ENCODE data around the gene MRPL12. TPM values are rescaled to one million over a fixed set of nuclear protein-coding genes. Genes with fewer than 3 reads are reported as not detected.

The MRPL12 gene
- total RNA-seq, 3 donors from 2014 or later (not counting 1 experiment from before 2014, with no cell fraction given): 16.3 to 24.4 (median 17.5) TPM

DNA sequence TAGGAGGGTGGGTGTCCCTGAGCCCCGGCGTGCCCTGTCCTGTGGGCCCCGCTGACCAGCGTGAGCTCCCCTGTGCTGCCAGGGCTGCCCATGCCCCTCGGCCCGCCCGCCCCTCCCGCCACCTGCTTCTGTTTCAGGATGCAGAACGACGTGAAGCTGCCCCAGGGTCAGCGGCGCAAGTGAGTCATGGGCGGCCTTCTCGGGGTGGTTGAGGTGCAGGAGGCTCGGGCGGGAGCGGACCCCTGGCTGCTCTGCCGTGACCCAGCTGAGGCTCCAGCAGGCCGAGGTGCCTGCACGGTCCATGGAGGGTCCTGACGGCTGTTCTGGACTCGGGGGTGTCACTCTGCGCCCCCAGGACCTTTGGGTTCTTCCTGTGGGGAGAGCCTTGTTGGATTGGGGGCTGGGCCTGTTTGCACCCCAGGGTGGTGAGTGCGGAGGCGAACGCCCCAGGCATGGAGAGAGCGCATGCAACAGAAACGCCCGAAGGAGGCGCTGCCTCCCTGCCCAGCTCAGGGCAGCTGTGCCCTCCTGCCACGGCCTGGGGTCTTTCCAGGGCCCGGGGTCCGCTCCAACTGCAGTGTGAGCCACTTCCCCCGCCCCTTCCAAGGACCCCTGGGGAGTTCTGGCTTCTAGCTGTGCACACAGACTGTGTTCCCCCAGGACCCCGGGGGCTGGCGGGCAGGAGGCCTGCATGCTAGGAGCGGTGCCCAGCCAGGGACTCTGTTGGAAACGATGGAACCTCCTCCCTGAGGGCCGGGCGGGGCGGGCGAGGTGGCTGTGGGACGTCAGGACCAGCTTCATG lies 12.9 kb downstream of the MRPL12 start:
- peaks cover 7 to 19% of the 10 kb centered on the region in 2 donors for H3K4me1 Mint-ChIP-seq
- H3K27ac Mint-ChIP-seq: no peak overlapping the region
- Histone ChIP-seq H3K4me1 (ENCODE audit: control insufficient read depth, insufficient read depth, low read length) (peaks cover 18% of the 10 kb centered on the region), H3K27me3 (ENCODE audit: control insufficient read depth, insufficient read depth, low read length) (no peaks in the 10 kb centered on the region), H3K36me3 (ENCODE audit: control insufficient read depth, insufficient read depth, low read length) (no peaks in the 10 kb centered on the region), H3K9me3 (ENCODE audit: control insufficient read depth, insufficient read depth, low read length) (no peaks in the 10 kb centered on the region), H3K4me3 (ENCODE audit: low read length) (no peak overlapping the region), H3K27ac (ENCODE audit: low read length) (no peak overlapping the region)
- H3K4me3 Mint-ChIP-seq: no peak overlapping the region
- no peaks in the 10 kb centered on the region for H3K9me3 Mint-ChIP-seq
- WGBS (ENCODE audit: insufficient coverage): 96% methylated on average over 43 of the region's 43 CpGs
- intact Hi-C loops (cut with micrococcal nuclease): no loop called here
- ATAC-seq (no peak), DNase-seq (peak in 1 of 2 donors; percentile 3)
- H3K36me3 Mint-ChIP-seq: no peaks in the 10 kb centered on the region
- TF ChIP-seq, protein P1, sequence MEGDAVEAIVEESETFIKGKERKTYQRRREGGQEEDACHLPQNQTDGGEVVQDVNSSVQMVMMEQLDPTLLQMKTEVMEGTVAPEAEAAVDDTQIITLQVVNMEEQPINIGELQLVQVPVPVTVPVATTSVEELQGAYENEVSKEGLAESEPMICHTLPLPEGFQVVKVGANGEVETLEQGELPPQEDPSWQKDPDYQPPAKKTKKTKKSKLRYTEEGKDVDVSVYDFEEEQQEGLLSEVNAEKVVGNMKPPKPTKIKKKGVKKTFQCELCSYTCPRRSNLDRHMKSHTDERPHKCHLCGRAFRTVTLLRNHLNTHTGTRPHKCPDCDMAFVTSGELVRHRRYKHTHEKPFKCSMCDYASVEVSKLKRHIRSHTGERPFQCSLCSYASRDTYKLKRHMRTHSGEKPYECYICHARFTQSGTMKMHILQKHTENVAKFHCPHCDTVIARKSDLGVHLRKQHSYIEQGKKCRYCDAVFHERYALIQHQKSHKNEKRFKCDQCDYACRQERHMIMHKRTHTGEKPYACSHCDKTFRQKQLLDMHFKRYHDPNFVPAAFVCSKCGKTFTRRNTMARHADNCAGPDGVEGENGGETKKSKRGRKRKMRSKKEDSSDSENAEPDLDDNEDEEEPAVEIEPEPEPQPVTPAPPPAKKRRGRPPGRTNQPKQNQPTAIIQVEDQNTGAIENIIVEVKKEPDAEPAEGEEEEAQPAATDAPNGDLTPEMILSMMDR (IDR thresholded peaks at IDR 0.05): no peak
- H3K27me3 Mint-ChIP-seq (ENCODE audit: low read depth in 2 of 2): no peaks in the 10 kb centered on the region

DNA sequence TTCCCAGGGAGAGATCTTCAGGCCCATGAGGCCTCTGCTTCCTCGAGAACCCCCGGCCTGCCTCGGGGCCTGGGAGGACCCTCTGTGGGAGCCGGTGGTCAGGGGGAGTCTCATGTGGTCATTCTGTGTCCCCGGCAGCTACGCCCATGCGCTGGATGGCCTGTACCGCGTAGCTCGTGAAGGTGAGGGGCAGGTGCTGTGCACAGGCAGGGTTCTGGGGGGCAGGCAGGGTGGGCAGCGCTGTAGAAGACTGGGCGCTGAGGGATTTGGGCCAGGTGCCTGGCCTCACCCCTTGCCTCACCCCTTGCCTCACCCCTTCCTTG lies 13.5 kb downstream of the MRPL12 start:
- no peaks in the 10 kb centered on the region for H3K27me3 ChIP-seq (ENCODE audit: control insufficient read depth, insufficient read depth, low read length)
- DNase-seq (no peak), ATAC-seq (no peak)
- Mint-ChIP-seq H3K9me3 (no peaks in the 10 kb centered on the region), H3K27me3 (ENCODE audit: low read depth in 2 of 2) (no peaks in the 10 kb centered on the region), H3K36me3 (no peaks in the 10 kb centered on the region), H3K27ac (no peak overlapping the region), H3K4me3 (no peak overlapping the region), H3K4me1 (peaks cover 6 to 13% of the 10 kb centered on the region in 2 donors)
- TF ChIP-seq, protein P1 (IDR thresholded peaks at IDR 0.05): no peak
- intact Hi-C loops (cut with micrococcal nuclease): no loop called here
- H3K4me1 ChIP-seq (ENCODE audit: control insufficient read depth, insufficient read depth, low read length): peaks cover 12% of the 10 kb centered on the region
- 96% methylated on average over 12 of the region's 12 CpGs for WGBS (ENCODE audit: insufficient coverage)
- no peak overlapping the region for H3K4me3 ChIP-seq (ENCODE audit: low read length)
- H3K36me3 ChIP-seq (ENCODE audit: control insufficient read depth, insufficient read depth, low read length): no peaks in the 10 kb centered on the region
- no peak overlapping the region for H3K27ac ChIP-seq (ENCODE audit: low read length)
- H3K9me3 ChIP-seq (ENCODE audit: control insufficient read depth, insufficient read depth, low read length): no peaks in the 10 kb centered on the region

DNA sequence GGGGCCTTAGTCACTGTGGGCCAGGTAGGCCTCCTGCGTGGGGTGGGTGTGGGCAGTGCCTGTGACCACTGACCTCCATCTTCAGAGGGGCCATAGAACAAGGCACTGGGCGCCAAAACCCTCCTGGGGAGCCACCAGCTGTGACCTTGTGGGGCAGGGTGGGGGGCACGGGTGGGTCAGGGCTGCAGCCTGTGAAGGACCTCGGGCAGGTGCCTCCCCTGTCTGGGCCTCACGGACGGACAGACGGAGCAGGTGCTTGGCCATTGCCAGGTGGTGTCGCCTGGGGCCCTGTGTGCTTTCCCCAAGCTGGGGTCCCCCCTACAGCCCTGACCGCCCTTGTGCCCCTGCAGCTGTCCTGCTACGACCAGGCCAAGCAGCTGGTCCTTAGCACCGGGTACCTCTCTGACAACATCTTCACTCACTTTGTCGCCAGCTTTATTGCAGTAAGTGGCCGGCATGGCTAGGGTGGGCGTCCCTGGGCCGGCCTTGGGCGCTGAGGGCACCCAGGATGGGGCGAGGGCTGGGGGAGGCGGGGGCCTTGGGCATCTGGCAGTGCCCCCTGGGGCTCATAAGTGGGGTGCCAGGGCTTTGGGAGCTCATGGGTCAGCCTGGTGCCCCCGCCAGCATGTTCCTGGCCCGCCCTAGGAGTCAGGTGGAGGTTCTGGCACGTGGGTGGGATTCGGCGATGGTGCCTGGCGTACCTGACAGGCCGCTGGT lies 14.0 kb downstream of the MRPL12 start:
- TF ChIP-seq, protein P1 (IDR thresholded peaks at IDR 0.05): no peak
- peaks cover 11% of the 10 kb centered on the region for H3K4me1 ChIP-seq (ENCODE audit: control insufficient read depth, insufficient read depth, low read length)
- no peaks in the 10 kb centered on the region for H3K36me3 ChIP-seq (ENCODE audit: control insufficient read depth, insufficient read depth, low read length)
- H3K36me3 Mint-ChIP-seq: no peaks in the 10 kb centered on the region
- no peak overlapping the region for H3K27ac Mint-ChIP-seq
- H3K4me1 Mint-ChIP-seq: peaks cover 6 to 12% of the 10 kb centered on the region in 2 donors
- no peak overlapping the region for H3K4me3 ChIP-seq (ENCODE audit: low read length)
- H3K4me3 Mint-ChIP-seq: no peak overlapping the region
- DNase-seq (no peak), ATAC-seq (no peak)
- H3K27me3 Mint-ChIP-seq (ENCODE audit: low read depth in 2 of 2): no peaks in the 10 kb centered on the region
- 98% methylated on average over 25 of the region's 25 CpGs for WGBS (ENCODE audit: insufficient coverage)
- no peak overlapping the region for H3K27ac ChIP-seq (ENCODE audit: low read length)
- no peaks in the 10 kb centered on the region for H3K9me3 ChIP-seq (ENCODE audit: control insufficient read depth, insufficient read depth, low read length)
- intact Hi-C loops (cut with micrococcal nuclease): no loop called here
- H3K9me3 Mint-ChIP-seq: no peaks in the 10 kb centered on the region
- no peaks in the 10 kb centered on the region for H3K27me3 ChIP-seq (ENCODE audit: control insufficient read depth, insufficient read depth, low read length)

Measured in natural killer cell (primary cell).